NCI-H2107 treated with DMSO at 0.1 percent for 48 hours (cell line): Measurements from ENCODE around the gene CDC5L.

Source experiments
- DNase-seq: peaks from one replicate; lab custom pipeline; 2025; ENCODE audit not compliant: unreplicated experiment; lab: John Stamatoyannopoulos, UW

The CDC5L gene

DNA sequence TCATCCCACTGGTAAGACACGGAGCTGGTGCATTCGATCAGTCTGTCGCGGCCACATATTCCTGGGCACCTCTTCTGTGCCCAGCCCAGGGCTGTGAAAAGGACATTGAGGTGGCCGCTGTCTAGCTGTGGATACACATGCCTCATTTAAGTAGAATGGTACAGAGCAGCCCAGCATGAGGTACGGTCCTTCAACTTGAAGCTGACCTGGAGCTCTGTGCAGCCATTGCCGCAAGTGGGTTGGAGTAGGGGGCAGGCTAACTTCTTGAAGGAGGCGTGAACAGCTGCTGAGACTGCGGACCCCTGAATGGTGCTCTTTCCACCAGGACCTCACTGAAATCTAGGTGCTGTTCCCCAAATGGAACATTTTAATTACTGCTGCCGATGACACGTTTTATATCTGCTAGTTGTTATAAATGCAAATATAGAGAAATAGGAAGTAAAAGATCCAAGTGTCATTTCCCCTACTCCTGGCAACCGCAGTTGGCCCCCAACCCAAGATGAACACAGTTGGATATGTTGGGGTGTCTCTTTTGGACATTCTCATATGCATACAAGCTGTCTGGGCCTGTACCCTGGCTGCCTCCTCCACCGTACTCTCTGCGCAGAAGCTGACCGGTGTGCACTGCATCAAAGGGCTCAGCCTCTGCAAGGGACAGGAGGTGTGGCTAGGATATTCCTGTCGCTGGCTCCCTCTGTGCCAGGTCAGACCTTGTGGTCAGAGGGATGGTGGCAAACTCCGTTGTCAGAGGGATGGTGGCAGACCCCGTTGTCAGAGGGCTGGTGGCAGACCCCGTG, 86.1 kb downstream of the CDC5L start:
- no peak for DNase-seq

DNA sequence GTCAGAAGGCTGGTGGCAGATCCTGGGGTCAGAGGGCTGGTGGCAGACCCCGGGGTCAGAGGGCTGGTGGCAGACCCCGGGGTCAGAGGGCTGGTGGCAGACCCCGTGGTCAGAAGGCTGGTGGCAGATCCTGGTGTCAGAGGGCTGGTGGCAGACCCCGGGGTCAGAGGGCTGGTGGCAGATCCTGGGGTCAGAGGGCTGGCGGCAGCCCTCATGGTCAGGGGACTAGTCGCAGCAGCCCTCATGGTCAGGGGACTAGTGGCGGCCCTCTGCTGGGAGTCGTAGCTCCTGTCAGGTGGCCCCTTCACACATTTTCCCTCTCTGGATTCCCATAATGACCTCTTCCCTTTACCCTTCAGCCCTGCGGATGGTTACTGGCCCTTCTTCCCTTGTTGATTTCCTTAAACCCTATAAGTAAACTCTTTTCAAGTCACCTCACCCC, 86.7 kb downstream of the CDC5L start:
- DNase-seq: no peak

DNA sequence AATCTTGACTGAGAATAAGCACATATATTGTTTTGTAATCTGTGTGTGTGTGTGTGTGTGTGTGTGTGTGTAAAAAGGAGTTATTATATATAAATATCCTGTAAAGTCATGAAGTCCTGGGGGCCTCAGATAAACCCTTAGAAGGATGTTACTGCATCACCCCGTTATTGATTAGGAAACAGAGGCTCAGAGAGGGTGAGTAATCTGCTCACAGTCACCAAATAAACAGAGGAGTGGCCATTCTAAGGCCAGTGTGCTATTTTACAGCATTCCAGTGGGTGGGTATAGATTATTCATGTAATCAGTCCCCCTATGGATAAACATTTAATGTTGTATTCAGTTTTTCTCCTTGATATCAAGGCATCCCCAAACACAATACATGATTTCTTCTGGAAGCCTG, 87.1 kb downstream of the CDC5L start:
- DNase-seq: no peak

DNA sequence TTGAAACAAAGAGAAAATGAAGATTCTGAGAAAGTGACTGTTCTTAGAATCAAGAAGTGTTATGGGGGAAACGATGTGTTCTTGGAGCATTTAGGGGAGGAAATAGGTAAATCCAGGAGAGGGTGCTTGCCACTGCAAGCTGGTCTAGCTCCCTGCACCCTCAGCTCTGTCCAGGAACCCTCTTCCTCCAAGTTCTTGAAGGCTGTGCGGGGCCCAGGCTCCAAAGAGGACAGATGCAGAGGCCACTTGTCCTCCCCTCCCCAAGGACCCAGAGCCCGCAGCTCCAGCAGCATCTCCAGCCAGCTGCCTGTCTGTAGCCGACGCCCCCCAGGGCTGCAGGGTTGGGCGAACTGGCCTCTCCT, 87.9 kb downstream of the CDC5L start:
- DNase-seq: no peak

DNA sequence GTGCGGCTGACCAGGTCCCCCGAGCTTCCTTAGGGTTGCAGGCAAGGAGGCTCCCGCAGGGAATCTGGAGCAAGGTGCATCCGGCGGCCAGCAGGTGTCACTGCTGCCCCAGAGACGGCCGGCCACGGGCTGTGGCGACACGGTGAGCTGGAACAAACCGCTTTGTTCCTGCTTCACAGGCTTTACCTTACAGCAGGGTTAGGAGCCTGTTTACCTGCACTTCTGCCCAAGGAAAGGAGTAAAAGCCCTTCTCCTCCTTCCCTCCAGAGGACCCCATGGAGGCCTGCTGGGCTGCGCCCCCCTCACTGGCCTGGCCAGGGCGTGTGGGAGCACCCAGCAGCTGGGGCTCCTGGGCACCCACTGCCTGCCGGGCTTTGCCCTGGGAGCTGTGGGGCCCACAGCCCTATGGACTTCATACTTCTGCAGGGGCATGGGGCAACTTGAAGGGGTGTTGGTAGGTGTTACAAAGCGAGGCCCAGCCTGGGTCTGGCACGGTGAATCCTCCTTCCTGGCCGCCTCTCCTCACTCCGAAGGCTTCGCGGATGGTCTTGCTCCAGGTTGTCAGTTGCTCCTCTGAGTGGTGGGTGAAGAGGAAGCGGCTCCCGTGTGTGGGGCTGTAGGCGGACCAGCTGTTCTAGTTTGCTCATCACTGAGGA, 88.4 kb downstream of the CDC5L start:
- peak; percentile 41 for DNase-seq

DNA sequence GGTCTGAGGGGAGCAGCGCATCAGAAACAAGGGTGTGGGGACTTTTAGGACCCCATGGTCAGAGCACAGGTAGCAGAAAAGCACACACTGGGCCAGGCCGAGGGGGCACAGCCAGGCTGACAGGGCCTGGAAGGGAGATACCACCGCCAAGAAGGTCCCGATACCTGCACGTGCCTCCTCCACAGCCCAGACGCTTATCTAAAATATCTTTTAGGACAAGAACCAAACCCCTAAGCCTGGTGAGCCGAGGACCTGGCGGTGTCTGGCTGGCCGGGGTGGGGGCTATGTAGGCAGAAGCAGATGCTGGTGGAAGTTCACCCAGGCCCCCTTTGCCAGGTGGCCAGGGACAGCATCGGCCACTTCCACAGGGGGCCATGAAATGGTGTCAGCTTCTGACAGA, 89.3 kb downstream of the CDC5L start:
- DNase-seq: no peak

DNA sequence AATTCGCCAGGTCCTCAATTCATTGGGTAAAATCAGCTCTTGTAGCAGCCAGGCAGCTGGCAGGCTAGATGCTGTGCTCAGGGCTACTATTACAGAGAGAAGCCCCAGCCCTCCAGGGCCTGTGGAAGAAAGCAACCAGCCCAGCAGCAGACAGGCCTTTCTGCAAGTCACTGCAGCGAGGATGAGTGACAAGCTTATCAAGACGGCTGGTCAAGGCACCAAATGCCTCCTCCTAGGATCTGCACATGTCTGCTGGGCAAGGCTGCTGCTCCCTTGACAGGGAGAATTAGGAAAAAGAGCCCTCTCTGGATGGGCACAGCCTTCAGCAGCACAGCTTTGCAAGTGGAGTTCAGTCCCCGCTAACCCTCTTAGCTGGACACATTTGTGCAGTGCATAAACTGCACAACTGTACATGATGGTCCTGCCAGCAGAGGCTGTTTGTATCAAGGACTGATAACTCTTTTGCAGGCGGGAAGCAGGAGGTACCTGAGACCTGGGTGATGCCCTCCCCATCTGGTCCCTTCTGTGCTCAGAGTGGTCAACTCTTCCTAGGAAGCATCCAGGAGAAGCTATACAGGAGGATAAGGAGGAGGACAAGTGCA, 89.9 kb downstream of the CDC5L start:
- no peak for DNase-seq

DNA sequence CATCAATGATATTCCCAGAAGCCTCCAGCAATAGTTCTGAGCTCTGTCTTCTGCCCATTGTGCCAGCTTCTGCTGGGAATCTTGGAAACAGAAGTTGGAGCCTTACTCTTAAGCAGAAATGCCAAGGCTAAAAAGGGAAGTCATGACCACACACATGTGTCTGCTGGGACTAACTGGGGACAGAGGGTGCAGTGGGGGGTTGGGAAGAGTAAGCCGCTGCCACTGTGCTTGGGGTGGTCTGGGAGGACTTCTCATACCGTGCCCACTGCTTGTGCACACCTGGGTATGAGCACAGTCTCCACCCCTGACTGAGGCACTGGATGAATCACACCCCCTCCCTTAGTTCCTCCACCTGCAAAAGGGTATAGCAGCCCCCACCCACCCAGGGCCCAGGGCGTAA, 90.7 kb downstream of the CDC5L start:
- DNase-seq: no peak

DNA sequence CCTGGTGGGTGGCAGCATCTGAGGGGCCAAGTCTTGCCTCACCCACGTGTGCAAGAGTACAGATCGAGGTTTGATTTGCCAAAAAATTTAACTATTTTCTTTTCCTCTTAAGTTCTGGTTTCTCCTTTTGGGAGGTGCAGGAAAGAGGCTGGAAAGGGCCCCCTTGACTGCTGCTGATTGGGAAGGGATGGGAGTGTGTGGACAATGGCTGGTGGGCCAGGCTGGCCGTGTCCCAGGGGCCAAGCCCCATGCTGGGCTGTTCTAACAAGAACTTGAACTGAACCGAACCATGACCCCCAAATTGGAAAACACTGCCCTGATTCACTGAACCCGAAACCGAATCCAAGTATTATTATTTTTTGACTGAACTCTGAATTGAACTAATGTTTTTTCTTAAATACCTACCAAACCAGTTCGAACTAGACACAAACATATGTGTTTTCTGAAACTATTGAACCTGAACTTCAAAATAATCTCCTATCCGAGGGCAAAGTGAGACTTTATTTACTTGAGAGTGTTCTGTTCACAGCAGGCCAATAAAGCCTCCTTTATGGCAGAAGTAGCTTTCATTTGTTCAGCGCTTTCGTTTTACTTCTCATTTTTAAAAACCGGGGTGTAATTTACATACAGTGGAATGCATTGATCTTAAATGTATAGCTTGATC, 91.2 kb downstream of the CDC5L start:
- no peak for DNase-seq

DNA sequence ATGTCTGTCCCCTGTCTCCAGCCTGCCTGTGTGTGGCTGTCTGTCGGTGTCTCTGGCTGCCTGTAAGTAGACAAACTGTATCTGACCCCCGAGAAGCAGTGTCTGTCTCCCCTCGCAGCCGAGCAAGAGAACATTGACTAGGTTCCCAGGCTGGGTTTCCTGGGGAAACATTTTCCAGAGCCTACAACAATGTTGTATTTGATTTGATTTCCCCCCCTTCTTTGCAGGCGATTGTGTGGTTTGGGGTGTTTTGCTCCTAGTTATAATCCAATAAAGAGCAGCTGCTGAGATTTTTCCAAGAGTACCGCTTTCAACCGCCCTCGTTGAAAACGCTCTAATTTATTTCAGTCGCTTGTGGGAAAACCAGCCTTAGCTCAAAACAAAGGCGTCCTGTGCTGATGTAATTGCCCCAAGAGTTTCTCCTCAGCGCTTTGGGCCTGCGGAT, 92.6 kb downstream of the CDC5L start:
- DNase-seq: no peak

DNA sequence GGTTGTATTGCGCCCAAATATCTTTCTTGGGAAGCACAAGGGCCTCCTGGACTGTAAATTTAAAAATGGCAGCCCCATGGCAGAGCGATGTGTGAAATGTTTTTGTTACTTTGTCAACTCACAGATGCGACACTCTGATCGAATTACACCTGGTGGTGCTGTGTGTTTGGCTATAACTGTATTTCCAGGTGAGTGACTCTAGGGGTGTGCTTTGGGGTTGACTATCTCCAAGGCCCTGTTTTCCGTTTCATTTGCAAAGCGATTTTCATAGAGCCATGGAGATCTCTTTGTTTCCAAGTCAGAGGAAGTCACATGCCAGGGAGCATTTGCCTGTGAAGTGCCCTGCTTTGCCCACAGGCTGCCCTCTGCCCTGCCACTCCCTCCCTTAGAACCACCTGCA, 93.5 kb downstream of the CDC5L start:
- no peak for DNase-seq

DNA sequence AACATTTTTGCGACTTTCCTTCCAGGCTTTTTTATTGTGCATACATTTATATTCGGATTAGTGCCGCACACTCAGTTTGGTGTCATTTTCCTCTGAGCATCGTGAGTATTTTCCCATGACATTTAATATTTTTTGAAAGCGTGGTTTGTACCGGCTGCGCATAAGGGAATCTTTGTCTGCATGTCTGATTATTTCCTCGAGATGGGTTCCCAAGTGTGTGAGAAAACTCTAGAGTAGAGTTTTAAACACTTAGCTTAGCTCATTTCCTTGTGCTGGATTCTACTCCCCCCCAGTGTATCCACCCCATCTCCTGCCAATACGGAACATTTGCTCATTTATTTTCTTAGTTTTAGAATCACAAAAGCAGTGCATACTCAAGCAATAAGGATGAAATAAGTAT, 94.3 kb downstream of the CDC5L start:
- no peak for DNase-seq

DNA sequence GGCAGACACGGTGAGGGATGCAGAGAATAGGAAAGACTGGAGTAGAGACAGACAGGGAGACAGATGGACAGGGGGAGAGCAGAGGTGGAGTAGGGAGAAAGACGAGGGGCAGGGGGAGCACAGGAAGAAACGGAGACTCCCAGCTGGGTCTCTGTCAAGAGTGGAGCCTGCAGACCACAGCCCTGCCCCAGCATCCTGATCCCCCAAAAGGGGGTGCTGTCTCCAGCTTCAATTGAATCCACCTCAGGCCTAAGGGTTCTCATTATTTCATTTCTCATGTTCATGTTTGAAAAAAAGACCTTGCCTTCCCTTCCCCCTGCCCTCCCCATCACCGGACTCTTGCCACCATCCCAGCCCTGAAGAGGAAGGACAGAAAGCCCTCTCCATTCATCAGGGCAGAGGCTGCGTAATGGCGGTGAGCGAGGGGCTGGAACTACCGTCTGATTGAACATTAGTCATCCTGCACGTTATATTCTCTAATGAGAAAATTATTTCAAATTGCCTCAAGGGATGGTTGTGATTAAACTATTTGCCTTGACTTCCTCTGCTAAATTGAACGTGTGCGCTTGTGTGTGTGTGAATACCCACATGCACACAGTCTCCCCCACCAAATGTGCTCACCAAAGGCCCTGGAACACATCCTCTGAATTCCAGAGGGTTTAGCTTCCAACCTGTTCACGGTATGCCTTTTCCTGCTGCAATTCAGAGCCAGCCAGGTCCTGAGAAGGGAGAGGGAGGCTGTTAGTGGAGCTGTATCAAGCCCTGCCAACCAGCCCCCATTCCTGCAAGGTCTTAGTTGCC, 98.3 kb downstream of the CDC5L start:
- DNase-seq: no peak

DNA sequence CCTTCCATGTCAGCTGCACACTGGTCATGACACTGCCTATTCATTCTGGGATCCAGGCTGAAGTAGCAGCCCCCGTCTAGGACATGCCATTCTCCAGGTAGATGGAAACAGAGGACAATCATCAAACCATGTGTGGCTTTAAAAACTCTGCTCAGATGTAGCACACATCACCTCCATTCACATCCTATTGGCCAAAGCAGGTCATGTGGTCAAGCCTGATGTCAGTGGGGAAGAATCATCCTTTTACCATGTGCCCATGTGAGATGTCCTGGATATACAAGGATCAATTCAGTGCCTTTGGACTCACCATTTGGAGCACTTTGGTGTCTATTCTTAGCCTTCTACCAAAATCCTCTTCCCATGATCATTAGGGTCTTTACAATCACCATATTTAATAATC, 99.5 kb downstream of the CDC5L start:
- no peak for DNase-seq

DNA sequence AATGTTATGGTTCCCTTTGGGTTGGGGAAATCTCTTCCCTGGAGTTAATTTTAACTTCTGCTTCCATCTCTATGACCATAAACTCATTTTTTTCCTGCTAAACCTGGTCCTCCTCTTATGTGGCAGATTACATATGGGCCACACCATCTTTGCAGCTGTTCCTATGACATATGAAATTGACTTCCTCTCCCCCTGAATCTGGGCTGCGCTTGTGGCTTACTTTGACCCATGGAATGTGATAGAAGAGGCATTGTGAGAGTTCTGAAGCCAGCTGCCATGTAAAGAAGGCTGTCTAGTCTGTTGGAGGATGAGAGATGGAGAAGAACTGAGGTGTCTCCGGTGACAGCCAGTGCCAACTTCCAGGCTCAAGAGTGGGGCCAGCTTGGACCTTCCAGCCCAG, 100.1 kb downstream of the CDC5L start:
- no peak for DNase-seq

DNA sequence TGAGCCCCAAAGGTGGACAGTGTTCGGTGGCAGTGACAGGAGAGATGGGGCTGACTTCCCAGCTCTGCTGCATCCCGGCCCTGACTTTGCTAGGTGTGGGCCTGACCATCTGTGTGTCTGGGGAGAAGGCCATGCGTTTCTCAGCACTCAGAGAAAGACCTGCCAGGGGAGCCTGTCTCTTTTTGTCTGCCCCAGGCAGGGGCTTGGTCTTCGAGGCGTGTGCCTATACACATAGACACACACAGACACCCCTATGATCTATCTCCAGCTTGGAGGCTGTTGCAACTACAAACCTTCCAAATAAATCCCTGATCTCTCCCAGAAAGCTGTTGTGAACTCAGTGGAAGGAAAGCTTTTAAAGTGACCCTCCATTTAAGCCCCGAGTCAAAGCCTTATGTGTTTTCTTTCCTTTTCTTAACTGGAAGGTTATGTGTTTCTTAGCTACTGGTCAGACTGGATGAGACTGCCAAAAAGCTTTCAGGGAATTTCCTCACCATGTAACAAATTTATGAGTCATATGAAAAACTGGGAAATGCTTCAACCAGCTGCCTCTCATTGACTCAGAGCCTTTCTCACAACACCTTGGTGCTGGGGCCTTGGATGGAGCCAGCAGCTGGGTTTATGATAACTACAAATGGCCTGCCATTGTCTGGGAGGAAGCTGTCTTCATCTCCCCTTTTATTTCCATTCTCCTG, 102.6 kb downstream of the CDC5L start:
- no peak for DNase-seq

DNA sequence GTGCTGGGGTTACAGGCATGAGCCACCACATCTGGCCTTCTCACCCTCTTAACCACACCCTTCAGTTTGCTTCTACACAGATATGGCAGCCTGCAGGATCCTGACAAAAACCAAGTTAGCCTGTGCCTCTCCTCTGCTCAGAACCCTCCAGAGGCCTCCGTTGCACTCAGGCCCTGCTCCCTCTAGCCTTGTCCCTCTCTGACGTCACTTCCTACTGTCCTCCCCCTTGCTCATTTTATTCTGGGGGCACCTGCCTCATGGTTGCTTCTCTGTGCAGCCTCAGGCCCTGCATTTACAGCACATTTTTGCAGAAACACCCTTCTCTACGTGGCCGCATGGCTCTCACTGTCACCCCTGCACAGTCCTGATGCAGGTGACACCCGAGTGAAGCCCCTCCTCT, 105.6 kb downstream of the CDC5L start:
- no peak for DNase-seq

DNA sequence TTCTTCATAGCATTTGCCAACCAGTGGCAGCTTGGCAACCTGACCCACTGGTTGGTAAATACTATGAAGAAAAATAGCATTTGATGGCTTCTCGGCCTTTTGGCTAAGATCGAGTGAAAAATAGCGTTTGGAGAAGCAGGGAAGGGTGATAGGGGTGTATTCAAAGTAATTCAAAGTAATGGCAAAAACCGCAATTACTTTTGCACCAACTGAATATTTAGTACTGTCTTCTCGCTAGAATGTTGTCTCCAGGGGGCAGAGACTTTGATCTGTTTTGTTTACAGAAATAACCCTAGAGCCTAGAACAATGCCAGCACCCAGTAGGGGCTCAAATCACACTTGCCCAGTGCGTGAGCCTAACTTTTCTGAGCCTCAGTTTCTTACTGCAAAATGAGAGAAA, 106.1 kb downstream of the CDC5L start:
- DNase-seq: no peak

DNA sequence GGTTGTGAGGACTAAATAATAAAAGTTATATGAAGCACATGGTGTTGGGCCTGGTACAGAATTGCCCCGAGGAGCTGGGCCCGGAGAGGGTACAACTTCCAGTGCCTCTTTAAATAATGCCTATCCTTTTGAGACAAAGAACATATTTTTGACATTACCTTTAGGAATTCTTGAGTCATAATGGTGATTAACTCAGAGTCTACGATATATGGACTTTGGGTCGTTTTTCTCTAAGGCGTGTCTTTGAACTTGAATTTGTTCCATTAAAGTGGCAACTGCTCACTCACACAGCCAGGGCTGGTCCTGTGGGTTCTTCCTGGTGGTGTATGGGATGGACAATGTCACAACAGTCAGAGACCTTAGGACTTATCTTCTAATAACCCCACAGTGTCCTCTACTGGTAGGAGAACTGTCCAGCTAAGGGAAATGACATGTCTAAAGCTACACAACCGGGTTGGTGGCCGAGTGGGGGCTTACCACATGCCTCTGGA, 106.5 kb downstream of the CDC5L start:
- DNase-seq: no peak
